Dermis microvascular lymphatic vessel endothelial cell (primary cell): ENCODE results near the gene AARS2. TPM values are rescaled to one million over a fixed set of nuclear protein-coding genes. Genes with fewer than 3 reads are reported as not detected.
"Not testable (repeated sequence)": the region's sequence is repeated elsewhere in the genome, so short reads cannot be mapped to it uniquely, and the experiment has no call there.

ENCODE experiments used
- DNase-seq, 2 donors: peaks; one replicate each; pipeline versions ENCODE4 v3.0.0 to v3.0.0-alpha.2; 2010; ENCODE audit warnings: low read depth in 2 of 2
- total RNA-seq: library from RNA; depleted of rRNA; stranded (reverse); fragments of >200 nt; gene quantifications from 2 replicates; pipeline ENCODE4 v1.2.1, GENCODE V29; 2014

The AARS2 gene
- total RNA-seq, result 10.7 and 12.6 TPM in 2 replicates

DNA sequence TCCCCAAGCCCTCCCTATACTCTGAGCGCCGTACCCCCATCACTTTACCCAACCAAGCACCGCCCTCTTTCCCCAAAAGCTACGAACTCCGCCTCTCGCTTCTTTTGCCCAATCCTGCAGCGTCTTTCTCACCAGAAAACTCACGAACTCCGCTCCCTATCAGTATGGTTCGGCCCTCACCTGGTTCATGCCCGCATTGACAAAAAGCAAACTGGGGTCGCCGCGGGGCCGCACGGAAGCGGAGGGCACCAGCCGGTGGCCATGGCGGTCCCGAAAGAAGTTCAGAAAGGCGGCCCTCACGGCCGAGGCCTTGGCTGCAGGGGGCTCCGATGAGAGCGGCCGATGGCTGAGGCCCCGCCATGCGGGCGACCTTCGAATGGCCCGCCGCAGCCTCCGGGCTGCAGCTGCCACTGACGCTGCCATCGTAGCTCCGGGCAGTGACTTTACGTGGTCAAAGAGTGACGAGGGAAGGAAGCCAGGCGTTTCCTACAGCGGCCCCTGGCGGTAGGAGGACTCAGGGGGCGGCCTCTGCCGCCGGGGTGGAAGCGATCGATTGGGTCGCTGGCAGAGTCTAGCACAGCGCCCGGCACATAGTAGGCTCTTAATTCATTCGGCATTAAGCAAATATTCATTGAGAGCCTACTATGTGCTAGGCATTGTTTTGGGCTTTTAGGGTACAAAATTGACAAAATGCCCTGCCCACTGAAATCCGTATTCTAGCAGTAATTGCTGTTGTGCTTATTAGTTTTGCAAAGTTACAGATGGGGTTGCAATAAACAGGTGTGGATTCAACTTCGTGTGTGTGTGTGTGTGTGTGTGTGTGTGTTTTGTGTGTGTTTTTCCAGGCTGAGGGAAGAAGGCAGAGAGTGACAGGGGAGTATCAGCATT lies at the start of gene AARS2:
AARS2 (minus strand) TSS at position 447 of the 888 bp plus-strand sequence; CDS start at position 423, 24 bp downstream.
- peak; percentile 79 to 90 for DNase-seq

DNA sequence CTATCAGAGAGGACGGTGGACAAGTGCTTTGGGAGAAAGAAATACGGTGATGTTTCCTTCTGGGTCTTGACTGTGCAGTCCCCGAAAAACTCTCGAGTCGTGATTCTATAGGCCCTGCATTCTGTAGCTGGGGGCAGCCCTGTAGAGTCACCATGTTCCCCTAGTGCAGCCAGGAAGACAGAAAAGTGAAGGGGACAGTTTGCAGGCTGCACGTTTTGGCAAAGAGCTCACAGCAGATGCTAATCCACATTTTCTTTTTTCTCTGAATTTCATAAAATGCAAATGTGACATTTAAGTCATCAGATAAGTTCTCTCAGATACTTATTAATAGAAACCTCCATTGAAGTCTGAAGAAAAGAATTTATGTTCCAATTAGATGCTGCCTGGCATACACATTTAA lies 48.8 kb upstream of the AARS2 start:
- DNase-seq, result no peak

DNA sequence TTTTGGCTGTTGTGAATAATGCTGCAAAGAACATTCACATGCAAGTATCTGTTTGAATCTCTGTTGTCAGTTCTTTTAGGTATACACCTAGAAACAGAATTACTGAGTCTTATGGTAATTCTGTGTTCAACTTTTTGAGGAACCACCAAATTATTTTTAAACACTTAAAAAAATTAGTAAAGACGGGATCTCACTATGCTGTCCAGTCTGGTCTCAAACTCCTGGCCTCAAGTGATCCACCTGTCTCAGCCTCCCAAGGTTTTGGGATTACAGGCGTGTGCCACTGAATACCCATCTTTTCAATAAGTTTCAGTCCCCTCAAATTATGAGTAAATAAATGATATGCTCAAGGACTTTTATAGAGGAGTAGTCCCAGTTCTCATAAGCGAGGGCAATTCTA lies 46.8 kb upstream of the AARS2 start:
- no peak for DNase-seq

DNA sequence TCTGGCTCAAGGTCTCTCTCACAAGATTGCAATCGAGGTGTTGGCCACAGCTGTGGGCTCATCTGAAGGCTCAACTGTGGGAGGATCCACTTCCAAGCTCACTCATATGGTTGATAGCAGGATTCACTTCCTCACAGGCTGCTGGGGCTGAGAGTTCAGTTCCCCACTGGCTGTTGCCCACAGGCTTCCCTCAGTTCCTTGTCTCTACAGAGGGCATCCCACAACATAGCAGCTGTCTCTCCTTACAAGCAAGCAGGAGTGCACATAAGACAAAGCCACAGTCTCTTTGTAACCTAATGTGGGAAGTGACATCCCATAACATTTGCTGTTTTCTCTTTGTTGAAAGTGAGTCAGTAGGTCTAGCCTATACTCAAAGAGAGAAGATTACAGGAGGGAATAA lies 43.3 kb upstream of the AARS2 start:
- no peak for DNase-seq

DNA sequence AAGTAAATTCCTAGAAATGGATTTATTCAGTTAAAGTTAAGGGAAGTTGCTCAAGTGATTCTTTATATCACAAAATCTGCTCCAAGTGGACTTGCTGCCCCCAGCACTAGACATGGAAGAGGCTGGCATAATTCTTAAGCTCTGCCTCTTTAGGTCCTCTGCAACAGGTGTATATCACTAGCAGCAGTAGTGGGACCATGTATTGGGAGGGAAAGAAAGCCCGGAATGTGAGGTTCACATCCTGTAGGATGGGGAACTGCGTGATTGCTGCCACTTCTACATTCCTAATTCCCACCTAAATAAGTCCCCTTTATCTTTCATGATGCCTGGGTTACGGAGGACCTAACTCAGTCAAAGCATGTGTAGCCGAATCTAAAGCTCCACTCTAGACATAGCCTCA lies 42.5 kb upstream of the AARS2 start:
- no peak for DNase-seq

DNA sequence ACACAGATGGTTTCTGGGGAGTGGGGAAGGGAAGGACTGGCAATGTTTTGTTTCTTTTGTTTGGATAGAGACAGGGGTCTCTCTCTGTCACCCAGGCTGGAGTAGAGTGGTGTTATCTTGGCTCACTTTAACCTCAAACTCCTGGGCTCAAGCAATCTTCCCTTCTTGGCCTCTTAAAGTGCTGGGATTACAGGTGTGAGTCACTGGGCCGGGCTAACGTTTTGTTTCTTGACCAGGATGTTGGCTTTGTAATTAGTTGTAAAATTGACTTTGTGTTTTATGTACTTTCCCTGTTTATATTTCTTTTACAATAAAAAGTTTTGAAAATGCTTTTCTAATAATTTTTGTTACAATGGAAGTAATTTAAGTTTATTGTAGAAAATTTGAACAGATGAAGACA lies 40.2 kb upstream of the AARS2 start:
- no peak for DNase-seq

DNA sequence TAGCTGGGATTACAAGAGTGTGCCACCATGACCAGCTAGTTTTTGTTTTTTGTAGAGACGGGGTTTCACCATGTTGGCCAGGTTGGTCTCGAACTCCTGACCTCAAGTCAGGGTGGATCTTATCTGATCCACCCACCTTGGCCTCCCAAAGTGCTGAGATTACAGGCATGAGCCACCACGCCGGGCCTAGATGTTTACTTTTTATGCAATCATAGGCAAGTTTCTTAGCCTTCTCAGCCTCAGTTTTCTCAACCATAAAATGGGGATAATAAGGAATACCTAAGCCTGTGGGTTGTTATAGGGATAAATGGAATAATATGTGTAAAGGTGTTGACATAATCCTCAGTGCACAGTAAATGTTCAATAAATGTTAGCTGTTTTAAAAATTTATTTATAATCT lies 39.1 kb upstream of the AARS2 start:
- no peak for DNase-seq

DNA sequence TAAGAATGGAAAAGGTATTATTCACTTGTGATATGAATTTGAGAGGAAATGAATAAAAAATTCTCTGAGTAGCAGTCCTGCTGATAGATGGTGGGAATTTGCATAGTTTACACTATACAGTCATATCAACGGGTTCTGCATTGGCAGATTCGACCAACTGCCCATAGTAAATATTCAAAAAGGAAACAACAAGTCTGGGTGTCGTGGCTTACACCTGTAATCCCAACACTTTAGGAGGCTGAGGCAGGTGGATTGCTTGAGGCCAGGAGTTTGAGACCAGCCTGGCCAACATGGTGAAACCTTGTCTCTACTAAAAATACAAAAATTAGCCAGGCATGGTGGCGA lies 37.5 kb upstream of the AARS2 start:
- DNase-seq, result not testable (repeated sequence)

DNA sequence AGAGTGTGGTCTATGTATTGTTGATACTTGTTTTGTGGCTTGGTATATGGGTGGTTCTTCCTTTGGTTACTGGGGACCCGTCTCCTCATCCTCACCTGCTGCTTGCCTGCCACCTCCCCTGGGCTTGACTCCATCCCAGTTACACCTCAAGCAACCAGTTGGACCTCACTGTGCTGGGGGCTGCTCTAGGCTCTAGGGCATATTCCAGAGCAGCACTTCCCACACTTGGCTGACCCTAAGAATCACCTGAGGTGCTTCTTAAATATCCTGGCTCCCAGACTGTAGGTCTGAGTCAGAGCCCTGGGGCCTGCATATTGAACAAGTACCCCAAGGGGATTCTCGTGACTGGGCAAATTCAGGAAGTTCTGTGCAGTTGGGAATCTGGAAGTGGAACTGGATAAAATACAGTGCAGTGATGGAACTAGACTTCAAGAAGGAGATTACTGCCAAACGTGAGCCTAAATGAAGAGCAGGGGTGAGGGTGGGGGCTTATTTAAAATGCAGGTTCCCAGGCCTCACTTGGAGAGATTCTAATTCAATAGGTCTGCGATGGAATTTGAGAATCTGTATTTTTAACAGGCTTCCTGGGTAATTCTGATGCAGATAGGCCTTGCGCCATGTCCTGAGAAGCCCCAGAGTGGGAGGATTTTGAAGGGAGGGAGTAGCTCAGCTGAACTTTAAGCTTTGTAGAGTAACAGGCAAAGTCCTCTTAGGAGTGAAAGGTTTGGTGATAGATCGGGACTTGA lies 36.9 kb upstream of the AARS2 start:
- DNase-seq, result no peak

DNA sequence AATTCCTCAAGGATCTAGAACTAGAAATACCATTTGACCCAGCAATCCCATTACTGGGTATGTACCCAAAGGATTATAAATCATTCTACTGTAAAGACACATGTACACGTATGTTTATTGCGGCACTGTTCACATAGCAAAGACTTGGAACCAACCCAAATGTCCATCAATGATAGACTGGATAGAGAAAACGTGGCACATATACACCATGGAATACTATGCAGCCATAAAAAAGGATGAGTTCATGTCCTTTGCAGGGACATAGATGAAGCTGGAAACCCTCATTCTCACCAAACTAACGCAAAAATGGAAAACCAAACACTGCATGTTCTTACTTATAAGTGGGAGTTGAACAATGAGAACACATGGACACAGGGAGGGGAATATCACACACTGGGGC lies 33.7 kb upstream of the AARS2 start:
- DNase-seq, result not testable (repeated sequence)

DNA sequence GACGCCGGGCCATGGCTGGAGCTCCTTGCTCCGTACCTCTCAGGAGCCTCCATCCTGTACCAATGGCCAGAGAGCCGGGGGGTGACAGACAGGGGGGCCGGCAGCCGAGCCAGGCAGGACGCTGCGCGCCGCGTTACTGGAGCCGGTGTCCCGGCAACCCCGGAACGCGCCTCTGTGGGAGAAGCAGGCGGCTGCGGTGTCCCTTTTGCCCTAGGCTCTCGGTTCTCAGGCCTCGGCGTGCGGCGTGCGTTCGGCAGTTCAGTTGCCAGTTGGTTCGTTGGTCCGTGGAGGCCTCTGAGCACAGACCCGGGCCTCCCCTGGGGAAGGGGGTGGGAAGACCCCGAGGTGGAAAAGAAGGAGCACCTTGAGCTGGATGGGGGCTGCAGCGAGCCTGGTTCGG lies 29.3 kb upstream of the AARS2 start, which contains the start of gene SPATS1:
SPATS1 (plus strand) TSS at position 162 of the 400 bp plus-strand sequence. CDS start 446 bp downstream, outside the sequence.
- no peak for DNase-seq

DNA sequence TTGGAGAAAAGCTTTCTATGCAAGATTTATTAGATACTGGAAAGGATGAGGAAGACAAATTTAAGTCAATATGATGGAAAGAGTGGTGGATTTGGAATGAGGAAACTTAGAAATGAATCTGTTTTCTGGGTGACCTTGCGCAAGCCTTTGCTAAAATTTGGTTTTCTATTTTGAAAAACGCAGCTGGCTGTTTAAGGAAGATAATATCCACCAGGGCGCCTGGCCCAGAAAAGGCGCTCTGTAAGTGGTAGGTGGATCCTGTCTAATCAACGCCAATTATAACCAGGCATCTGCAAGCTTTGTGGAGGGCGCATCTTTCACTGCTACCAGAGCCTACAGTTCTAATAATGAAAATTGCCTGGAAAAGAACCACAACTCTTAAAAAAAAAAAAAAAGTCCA lies 28.9 kb upstream of the AARS2 start:
- DNase-seq, result no peak

DNA sequence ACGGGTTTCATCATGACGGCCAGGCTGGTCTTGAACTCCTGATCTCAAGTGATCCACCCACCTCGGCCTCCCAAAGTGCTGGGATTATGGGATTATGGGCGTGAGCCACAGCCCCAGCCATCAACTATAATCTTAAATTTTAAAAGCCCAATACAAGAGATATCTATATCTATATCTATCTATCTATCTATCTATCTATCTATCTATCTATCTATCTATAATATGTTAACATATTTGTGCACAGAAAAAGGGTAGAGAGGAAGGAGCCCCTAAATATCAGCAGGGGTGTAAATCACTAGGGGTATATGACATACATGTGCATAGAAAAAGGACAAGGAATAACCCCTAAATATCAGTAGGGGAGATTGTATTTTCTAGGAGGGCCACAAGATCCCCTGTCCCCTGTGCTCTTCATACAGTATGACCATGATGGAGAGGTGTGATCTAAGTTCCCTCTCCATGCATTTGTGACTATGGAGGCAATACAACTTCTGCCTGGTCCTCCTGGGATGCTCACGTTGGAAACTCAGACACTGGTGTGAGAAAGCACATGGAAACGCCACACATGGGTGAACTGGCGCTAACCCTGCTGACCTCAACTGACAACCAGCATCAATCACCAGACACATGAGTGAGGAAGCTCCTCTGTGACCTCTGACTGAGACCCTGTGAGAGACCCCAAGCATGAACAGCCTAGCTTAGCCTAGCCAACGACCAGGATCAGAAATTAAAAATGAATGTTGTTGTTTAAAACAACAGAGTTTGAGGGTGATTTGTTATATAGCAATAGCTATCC lies 28.1 kb upstream of the AARS2 start:
- no peak for DNase-seq

DNA sequence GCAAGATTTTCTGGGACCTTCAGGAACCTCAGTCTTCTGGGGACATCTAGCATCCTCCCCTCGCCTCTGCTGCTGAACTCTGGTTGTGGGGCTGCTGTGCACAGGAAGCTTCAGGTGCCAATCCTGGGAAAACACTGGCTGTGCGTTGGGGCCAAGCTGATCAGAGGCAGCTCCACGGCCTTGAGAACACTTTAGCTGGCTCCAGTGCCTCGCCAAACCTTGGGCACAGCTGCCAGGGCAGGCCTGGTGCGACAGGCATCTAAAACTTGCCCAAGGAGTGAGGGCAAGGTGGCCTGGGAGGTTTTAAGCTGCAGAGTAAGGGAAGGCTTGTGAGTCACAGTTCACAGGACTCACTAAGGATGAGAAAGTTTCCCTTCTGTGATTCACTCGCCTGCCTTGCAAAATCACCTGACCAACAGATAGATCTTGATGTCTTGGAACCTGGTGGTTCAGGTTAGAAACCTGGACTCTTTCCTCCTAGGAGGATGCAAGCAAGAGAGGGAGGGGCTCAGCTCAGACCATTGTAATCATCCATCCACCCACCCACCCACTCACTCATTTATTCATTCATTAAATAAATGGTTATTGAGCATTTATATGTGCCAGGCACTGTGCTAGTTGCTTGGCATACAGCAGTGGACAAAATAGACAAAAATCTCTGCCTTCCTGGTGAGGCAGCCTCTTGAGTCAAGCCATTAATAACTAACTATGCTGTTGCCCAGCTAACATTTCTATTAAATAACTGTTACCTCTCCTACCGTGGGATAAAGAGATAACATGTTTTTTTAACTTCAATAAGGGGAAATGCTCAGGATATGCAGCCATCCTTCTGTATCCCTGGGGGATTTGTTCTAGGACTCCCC lies 26.8 kb upstream of the AARS2 start:
- peak in 1 of 2 donors; percentile 11 for DNase-seq

DNA sequence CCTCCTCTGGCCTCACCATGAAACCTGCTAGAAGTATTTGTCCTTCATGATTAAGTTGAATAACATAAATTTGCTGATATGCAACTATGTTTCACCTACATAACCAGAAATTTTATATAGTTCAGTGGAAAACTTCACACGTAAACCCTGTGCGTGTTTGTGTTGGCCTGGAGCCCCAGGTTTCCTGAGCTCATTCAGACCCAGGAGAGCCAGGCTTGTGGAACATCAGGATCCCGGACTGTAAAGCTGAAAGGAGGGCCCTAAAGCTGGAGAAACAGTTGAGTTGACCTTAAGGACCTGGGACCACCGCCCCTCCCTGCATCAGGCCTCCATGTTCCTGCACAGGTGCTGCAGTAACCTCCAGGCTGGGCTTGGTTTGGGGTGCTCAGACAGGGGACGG lies 26.2 kb upstream of the AARS2 start:
- peak; percentile 45 to 73 for DNase-seq

DNA sequence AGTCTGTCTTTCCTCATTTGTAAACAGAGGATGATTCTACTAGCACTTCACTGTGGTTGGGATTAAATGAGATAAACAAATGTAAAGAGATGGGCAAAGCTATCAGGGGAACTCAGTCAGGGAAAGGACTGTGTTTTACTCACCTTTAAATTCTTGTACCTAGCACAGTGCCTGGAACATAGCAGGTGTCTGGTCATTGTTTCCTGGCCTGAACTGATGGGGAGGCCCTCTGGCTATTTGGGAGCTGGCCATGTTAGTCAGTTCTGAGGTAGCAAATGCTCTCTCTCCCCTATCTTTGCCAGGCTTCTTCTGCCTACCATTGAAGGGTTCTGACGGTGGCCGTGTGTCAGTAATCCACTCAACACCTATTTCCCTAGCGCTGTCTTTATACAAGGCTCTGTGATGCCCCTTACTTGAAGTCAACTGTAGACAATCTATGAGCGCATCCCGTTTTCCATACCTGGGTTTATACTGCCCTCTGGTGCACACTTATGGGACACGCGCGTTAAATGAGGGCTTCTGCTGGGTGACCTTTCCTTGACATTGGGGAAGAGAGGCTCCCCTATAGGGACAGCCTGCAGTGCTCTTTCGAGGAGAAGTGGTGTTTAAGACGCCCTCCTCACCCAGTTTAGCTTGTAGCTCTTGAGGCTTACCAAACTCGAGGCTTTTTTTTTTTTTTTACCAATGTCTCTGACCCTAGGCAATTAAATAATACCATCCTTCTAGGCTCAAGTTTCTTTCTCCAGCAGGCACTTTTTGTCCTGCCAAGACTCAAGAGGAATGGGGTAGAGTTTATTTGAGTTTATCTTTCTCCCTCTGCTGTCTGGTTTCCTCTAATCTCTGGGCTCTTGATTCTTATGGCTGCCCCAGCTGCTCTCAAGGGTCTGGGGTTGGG lies 25.3 kb upstream of the AARS2 start:
- DNase-seq, result peak; percentile 46 to 64

DNA sequence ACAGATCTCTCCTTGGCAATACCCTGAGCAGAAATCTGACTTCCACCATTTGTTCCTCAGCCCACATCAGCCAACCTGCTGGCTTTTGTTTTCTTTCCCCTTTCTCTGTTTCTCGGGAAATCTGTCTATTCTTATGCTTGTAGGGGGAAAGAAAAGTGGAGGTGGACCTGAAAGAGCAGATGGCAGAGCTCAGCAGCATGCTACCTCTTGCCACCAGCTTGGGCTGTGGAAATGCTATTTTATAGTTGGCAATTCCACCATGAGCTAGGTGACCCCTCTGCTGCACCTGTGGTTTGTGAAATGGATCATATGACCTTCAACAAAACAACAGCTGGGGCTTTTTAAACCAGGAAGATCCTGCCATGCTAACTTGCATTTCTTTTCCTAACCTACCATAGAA lies 22.5 kb upstream of the AARS2 start:
- DNase-seq, result no peak

DNA sequence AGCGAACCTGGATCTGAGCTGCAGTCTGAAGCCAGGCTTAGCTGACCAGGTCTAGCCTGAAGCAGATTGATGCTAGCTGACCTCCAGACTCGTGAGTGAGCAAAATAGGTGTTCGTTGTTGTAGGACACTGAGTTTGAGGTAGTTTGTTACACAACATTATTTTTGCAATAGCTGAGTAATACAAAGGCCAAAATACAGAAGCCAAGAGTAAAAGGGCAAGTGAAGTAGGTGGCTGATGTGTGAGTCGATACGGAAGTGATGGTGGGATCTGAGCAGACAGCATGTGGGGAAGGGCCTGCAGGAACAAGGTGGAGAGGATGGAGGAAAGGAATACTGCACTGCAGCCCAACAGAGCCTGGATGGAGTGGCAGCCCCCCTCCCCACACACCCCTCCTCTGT lies 20.8 kb upstream of the AARS2 start:
- no peak for DNase-seq

DNA sequence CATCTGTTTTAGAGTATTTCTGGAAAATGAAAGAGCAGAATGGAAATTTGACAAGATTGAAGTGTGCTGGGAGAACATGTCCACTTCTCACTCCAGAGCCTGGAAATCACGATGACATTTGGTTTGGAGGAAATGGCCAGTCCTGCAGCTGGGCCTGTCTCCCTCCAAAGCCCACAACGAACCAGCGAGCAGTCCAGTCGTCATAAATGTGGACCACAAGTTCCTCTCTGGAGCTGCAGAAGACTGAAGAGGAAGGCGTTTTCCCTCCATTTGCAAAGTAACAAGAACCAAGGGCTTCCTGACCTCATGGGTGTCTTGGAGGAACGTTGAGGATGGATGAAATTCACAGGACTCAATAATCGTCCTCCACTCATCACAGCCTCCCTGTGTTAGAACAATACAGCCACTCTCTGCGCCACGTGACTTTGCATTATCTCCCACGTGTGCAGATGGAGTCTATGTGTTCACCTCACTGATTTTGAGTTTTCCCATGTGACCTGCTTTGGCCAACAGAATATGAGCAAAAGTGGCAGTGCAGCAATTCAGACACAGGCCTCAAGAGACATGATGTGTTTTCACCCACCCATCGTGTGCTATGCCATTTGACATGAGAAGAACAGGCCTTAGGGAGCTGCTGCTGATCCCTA lies 20.2 kb upstream of the AARS2 start:
- DNase-seq, result no peak
